HFFc6 (cell line): ENCODE results near the gene HECTD2. TPM values are rescaled to one million over a fixed set of nuclear protein-coding genes. Genes with fewer than 3 reads are reported as not detected.
"Not testable (repeated sequence)": the region's sequence is repeated elsewhere in the genome, so short reads cannot be mapped to it uniquely, and the experiment has no call there.

ENCODE experiments used
- DNase-seq: peaks from one replicate; pipeline ENCODE4 v3.0.0-alpha.2; 2018
- H3K27ac Mint-ChIP-seq: 2 replicates; pipeline ENCODE4 v1.8.0; 2020; ENCODE audit warnings: mild to moderate bottlenecking, mixed read lengths
- H3K27me3 Mint-ChIP-seq: 2 replicates; pipeline ENCODE4 v1.8.0; 2021; ENCODE audit warnings: mild to moderate bottlenecking, moderate library complexity, mixed read lengths; ENCODE audit not compliant: insufficient read depth
- H3K36me3 Mint-ChIP-seq: 2 replicates; pipeline ENCODE4 v1.8.0; 2021; ENCODE audit warnings: low read depth, mixed read lengths
- H3K4me1 Mint-ChIP-seq: 2 replicates; pipeline ENCODE4 v1.8.0; 2020; ENCODE audit warnings: low read depth, mixed read lengths
- H3K4me3 Mint-ChIP-seq: 2 replicates; pipeline ENCODE4 v1.8.0; 2020; ENCODE audit warnings: mild to moderate bottlenecking, moderate library complexity, mixed read lengths
- H3K9me3 Mint-ChIP-seq: 2 replicates; pipeline ENCODE4 v1.8.0; 2020; ENCODE audit warnings: mild to moderate bottlenecking, mixed read lengths
- CTCF ChIP-seq: fragments of 200-600 bp; sonication (generic); IDR thresholded peaks from 2 replicates; pipeline ENCODE4 v1.5.0; 2021; ENCODE audit warnings: antibody characterized with exemption, mild to moderate bottlenecking
- total RNA-seq, 6 experiments: library from RNA; stranded (reverse); fragmentation: NEBNext Ultra II Directional; extraction: Animal tissue kit (Norgen Biotek cat#: 25700); gene quantifications; 2 replicates in 1 of 6; 3 replicates in 5 of 6; pipeline ENCODE4 v1.2.3, GENCODE V29; 2021

Gene HECTD2
- total RNA-seq, 6 experiments from 2014 or later = 4.5 to 6.4 (median 4.9) TPM

DNA sequence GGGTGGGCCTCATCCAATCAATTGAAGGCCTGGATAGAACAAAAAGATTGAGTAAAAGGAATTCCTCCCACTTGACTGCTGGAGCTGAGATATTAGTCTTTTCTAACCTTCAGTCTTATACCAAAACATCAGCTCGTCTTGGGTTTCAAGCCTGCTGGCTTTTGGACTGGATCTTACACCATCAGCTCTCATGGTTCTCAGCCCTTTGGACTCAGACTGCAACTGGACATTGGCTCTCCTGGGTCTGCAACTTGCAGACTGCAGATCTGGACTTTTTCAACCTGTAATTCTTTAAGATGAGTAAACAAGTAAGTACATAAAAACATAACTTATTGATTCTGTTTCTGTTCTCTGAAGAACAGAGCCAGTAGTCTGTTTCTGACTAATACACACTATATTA lies 149.0 kb downstream of the HECTD2 start:
- Mint-ChIP-seq H3K4me1 (peaks cover 26% of the 10 kb centered on the region), H3K27me3 (no peaks in the 10 kb centered on the region), H3K36me3 (no peaks in the 10 kb centered on the region), H3K9me3 (no peaks in the 10 kb centered on the region; the same call in 1 of the 2 replicates), H3K27ac (no peak overlapping the region), H3K4me3 (no peak overlapping the region)
- DNase-seq = no peak
- TF ChIP-seq CTCF = no peak

DNA sequence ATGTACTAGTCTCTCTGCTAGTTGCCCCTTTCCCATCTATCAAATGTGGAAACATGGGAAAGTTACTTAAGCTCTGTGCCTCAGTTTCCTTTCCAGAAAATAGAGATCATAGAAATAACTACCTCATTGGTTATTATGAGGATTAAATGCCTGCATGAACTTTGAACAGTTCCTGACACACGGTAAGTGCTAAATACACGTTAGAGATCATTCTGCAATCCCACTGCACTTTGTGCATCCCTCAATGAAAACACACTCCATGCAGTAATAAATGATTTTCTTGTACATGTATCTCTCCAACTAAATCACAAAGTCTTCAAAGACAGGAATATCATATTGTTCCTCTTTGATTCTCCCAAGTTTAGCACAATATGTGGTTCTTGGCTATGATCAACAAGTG lies 149.6 kb downstream of the HECTD2 start:
- Mint-ChIP-seq H3K4me3 (no peak overlapping the region), H3K27me3 (no peaks in the 10 kb centered on the region), H3K9me3 (no peaks in the 10 kb centered on the region; the same call in 1 of the 2 replicates), H3K36me3 (no peaks in the 10 kb centered on the region), H3K4me1 (peaks cover 26% of the 10 kb centered on the region), H3K27ac (no peak overlapping the region)
- DNase-seq = no peak
- TF ChIP-seq CTCF = no peak

DNA sequence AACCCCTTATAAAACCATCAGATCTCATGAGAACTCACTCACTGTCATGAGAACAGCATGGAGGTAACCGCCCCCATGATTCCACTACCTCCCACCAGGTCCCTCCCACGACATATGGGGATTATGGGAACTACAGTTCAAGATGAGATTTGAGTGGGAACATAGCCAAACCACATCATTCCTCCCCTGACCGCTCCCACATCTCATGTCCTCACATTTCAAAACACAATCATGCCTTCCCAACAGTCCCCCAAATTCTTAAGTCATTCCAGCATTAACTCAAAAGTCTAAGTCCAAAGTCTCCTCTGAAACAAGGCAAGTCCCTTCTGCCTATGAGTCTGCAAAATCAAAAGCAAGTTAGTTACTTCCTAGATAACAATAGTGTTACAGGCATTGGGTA lies 150.7 kb downstream of the HECTD2 start:
- H3K27me3 Mint-ChIP-seq, H3K27ac Mint-ChIP-seq, H3K4me3 Mint-ChIP-seq, H3K36me3 Mint-ChIP-seq, H3K9me3 Mint-ChIP-seq: not testable (repeated sequence)
- DNase-seq = peak; percentile 19
- H3K4me1 Mint-ChIP-seq = peaks cover 26% of the 10 kb centered on the region

DNA sequence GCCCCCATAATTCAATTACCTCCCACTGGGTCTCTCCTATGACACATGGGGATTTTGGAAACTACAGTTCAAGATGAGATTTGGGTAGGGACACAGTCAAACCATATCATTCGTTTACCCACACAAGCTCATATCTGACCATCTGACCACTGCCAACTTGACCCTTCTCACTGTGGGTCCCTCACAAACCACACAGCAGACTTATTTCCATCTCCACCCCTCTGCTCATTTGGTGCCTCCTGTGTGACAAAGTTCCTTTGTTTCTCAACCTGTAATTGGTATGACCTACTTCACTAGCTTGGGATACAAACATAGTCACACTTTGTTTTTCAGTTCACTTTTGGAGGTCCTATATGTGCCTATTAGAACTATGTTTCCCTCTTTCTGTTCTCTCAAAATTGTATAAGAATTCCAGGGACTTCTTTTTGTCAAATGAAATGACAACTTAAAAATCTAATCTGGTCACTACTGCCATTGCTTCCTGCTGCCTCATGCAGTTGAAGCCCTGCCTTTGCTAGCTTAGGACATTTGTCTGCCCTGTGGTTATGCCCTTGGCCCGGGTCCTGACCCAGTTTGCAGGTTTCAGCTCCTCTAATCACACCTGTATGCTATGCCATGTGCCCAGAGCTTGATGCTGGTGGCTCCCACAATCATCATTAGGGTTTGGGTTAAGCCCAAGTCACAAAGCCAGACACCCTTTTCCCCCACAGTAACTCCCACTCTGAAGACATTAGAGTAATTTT lies 152.9 kb downstream of the HECTD2 start:
- H3K27ac Mint-ChIP-seq = no peak overlapping the region
- peaks cover 18% of the 10 kb centered on the region for H3K4me1 Mint-ChIP-seq
- peaks cover 2% of the 10 kb centered on the region; the same call in 1 of the 2 replicates for H3K27me3 Mint-ChIP-seq
- H3K4me3 Mint-ChIP-seq = no peak overlapping the region
- no peak for TF ChIP-seq CTCF
- H3K9me3 Mint-ChIP-seq = no peaks in the 10 kb centered on the region; the same call in 1 of the 2 replicates
- no peaks in the 10 kb centered on the region for H3K36me3 Mint-ChIP-seq
- no peak for DNase-seq

DNA sequence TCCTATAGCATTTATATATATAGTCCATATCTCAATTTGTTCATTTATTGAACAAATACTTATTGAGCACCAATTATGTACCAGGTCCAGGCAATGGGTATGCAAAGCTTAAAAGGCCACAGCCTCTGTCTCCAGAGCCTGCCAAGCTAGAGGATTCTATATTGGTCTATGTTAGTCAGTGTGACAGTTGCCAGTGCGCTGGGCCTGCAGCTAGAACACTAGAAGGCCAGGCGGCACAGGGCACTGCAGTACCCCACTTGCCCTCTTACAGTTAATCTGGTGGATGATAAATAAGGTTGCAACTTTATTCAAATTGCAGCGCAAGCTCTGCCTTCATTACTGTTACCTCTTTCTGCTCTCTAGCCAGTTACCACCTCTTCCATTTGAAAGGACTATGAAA lies 153.9 kb downstream of the HECTD2 start:
- peaks cover 2% of the 10 kb centered on the region; the same call in 1 of the 2 replicates for H3K27me3 Mint-ChIP-seq
- no peak overlapping the region for H3K4me3 Mint-ChIP-seq
- H3K4me1 Mint-ChIP-seq = peaks cover 25% of the 10 kb centered on the region
- no peak for DNase-seq
- H3K36me3 Mint-ChIP-seq = no peaks in the 10 kb centered on the region
- no peak for TF ChIP-seq CTCF
- no peak overlapping the region for H3K27ac Mint-ChIP-seq
- H3K9me3 Mint-ChIP-seq = no peaks in the 10 kb centered on the region; the same call in 1 of the 2 replicates

Other genes starting within 250 kb of the HECTD2 start
- 10 to 100 TPM; 23.5 to 36.9 (median 29.6) TPM for gene PCGF5, start 189.7 kb upstream of the HECTD2 start, total RNA-seq
- 10 to 100 TPM; 33.7 to 66.0 (median 39.9) TPM for gene PPP1R3C, start 222.7 kb downstream of the HECTD2 start, total RNA-seq